ENCODE measurements around the gene IL1RAP. TPM values are rescaled to one million over a fixed set of nuclear protein-coding genes. Genes with fewer than 3 reads are reported as not detected.

Gene IL1RAP
- total and polyA plus RNA-seq, 8 donors, result 0.76 to 54.8 (median 6.3) TPM; not detected in 2

DNA sequence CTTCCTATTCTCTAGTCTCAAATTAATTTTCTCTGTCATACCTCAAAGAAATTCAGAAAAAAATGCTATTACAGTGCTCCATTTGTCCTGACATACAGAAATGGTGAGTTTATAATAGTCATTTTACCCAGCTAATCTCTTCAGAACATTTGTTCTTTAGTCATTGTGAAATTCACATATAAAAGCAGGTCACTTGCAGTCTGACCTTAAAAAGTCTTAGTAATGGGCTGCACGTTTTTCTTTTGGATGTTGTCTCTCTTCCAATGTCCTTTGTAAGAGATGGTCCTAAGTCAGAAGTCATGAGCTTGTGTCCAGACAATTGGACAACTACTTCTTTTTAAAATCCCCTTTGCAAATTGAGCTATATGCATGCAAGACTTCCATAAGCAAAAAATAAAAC, 17.0 kb upstream of the IL1RAP start:
- intact Hi-C loops (cut with DNase I; ENCODE audit: low total_unique reads), result no loop called here
- 12 to 25% (median 19%) methylated on average over 1 of the region's 1 CpG for WGBS, 5 donors
- Histone ChIP-seq H3K27me3 (no peaks in the 10 kb centered on the region), H3K4me1 (no peaks in the 10 kb centered on the region), H3K36me3 (no peaks in the 10 kb centered on the region), H3K9me3 (no peaks in the 10 kb centered on the region), H3K4me3 (no peak overlapping the region), H3K27ac (no peak overlapping the region)
- no peak for TF ChIP-seq POLR2AphosphoS5 (IDR thresholded peaks at IDR 0.05)
- TF ChIP-seq POLR2A (IDR thresholded peaks at IDR 0.05), result no peak
- TF ChIP-seq, protein P1, sequence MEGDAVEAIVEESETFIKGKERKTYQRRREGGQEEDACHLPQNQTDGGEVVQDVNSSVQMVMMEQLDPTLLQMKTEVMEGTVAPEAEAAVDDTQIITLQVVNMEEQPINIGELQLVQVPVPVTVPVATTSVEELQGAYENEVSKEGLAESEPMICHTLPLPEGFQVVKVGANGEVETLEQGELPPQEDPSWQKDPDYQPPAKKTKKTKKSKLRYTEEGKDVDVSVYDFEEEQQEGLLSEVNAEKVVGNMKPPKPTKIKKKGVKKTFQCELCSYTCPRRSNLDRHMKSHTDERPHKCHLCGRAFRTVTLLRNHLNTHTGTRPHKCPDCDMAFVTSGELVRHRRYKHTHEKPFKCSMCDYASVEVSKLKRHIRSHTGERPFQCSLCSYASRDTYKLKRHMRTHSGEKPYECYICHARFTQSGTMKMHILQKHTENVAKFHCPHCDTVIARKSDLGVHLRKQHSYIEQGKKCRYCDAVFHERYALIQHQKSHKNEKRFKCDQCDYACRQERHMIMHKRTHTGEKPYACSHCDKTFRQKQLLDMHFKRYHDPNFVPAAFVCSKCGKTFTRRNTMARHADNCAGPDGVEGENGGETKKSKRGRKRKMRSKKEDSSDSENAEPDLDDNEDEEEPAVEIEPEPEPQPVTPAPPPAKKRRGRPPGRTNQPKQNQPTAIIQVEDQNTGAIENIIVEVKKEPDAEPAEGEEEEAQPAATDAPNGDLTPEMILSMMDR (IDR thresholded peaks at IDR 0.05), result no peak
- no peak for TF ChIP-seq EP300 (IDR thresholded peaks at IDR 0.05)
- DNase-seq, result no peak

DNA sequence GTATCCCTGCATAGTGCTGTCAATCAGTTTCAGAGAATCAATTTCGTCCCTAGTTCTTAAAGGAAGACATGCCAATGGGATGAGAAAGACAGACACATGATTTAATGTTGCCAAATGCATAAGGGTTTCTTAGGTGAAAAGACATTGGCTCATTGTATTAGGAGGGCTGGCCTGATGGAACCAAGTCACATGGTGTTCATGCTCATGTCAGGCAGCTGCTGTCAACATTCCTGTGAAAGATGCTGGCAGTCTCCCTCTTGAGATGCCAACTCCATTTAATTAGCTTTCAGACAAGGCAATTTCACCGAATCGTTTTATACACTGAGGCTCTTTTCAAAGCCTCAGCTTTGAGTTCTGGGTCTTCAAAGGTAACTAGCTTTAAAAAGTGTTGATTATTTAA, 16.1 kb upstream of the IL1RAP start:
- Histone ChIP-seq H3K36me3 (no peaks in the 10 kb centered on the region), H3K27ac (no peak overlapping the region), H3K4me3 (no peak overlapping the region), H3K4me1 (no peaks in the 10 kb centered on the region), H3K27me3 (no peaks in the 10 kb centered on the region), H3K9me3 (no peaks in the 10 kb centered on the region)
- DNase-seq, result no peak
- TF ChIP-seq POLR2A (IDR thresholded peaks at IDR 0.05) (no peak), POLR2AphosphoS5 (IDR thresholded peaks at IDR 0.05) (no peak), EP300 (IDR thresholded peaks at IDR 0.05) (no peak)
- TF ChIP-seq, protein P1 (IDR thresholded peaks at IDR 0.05), result no peak
- intact Hi-C loops (cut with DNase I; ENCODE audit: low total_unique reads), result no loop called here
- WGBS, 5 donors, result 90 to 93% (median 92%) methylated on average over 3 of the region's 3 CpGs

DNA sequence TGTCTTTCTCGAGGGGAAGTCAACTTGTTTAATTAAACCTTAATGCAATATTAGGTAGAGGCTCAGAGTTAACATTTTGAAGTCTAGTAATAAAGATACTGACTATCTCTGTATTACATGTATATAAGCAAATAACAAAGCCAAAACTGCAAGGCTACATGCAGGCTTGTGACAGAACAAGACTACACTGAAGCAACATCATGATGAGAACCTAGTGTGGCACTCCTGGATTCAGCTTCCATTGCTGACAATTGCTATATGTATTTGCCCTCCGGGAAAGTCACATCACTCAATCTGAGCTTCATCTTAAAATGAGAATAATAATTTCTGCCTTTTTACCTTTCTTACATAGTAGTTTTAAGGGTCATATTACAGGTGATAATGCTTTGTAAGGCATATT, 15.6 kb upstream of the IL1RAP start:
- TF ChIP-seq POLR2AphosphoS5 (IDR thresholded peaks at IDR 0.05), result no peak
- no peak for TF ChIP-seq EP300 (IDR thresholded peaks at IDR 0.05)
- DNase-seq, result no peak
- 82 to 89% (median 84%) methylated on average over 2 of the region's 2 CpGs for WGBS, 5 donors
- Histone ChIP-seq H3K36me3 (no peaks in the 10 kb centered on the region), H3K27me3 (no peaks in the 10 kb centered on the region), H3K27ac (no peak overlapping the region), H3K4me3 (no peak overlapping the region), H3K9me3 (no peaks in the 10 kb centered on the region), H3K4me1 (no peaks in the 10 kb centered on the region)
- intact Hi-C loops (cut with DNase I; ENCODE audit: low total_unique reads), result no loop called here

DNA sequence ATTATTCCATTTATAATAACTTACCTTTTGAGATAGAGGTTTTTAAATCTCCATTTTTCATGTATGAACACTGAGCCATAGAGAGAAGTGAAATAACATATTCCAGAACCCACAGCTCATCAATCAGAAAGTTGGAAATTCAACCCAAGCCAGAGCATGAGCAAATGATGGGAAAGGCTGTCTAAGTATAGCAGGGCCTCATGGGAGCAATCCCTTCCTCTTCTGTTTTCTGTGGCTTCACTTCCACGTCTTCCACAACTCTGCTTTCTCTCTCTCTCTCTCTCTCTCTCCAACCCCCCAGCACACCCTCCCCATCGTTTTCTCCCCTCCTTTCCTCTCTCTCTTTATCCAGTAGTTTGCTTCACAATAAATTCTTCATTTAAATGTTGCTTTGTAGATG, 14.8 kb upstream of the IL1RAP start:
- 41 to 59% (median 49%) methylated on average over 2 of the region's 2 CpGs for WGBS, 5 donors
- no peak overlapping the region for H3K27ac ChIP-seq
- no peak for TF ChIP-seq POLR2AphosphoS5 (IDR thresholded peaks at IDR 0.05)
- no peak for TF ChIP-seq POLR2A (IDR thresholded peaks at IDR 0.05)
- TF ChIP-seq, protein P1 (IDR thresholded peaks at IDR 0.05), result no peak
- TF ChIP-seq EP300 (IDR thresholded peaks at IDR 0.05), result no peak

DNA sequence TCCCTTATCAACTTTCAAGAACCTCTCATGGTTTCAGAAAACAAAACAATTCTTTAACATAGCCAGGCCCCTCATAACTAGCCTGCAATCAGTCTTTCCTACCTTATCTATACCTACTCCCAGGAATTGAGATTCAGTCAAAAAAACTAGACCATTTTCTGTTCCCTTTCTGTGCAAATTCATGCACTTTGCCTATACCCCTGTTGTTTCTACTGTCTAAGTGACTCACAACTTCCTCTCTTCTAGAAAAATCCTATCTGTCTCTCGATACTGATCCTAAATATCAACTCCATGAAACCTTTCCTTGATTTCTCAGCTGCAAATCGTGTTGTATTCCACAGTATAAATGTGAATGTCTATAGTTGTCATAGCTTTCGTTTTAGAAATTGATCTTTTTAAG, 10.9 kb upstream of the IL1RAP start:
- 74 to 87% (median 79%) methylated on average over 3 of the region's 3 CpGs for WGBS, 5 donors
- DNase-seq, result no peak
- H3K27me3 ChIP-seq, result no peaks in the 10 kb centered on the region
- peaks cover 0 to 16% (median 4%) of the 10 kb centered on the region in 4 donors for H3K4me1 ChIP-seq
- TF ChIP-seq POLR2A (IDR thresholded peaks at IDR 0.05) (no peak), EP300 (IDR thresholded peaks at IDR 0.05) (no peak), POLR2AphosphoS5 (IDR thresholded peaks at IDR 0.05) (no peak)
- TF ChIP-seq, protein P1 (IDR thresholded peaks at IDR 0.05), result no peak
- no peaks in the 10 kb centered on the region for H3K9me3 ChIP-seq
- no peak overlapping the region for H3K27ac ChIP-seq
- H3K4me3 ChIP-seq, result no peak overlapping the region
- H3K36me3 ChIP-seq, result no peaks in the 10 kb centered on the region
- intact Hi-C loops (cut with DNase I; ENCODE audit: low total_unique reads), result no loop called here

More for the DNA sequence above, 14.8 kb upstream of the IL1RAP start:
- peak in 1 of 2 donors; percentile 20 for DNase-seq
- Histone ChIP-seq H3K9me3 (no peaks in the 10 kb centered on the region), H3K4me1 (no peaks in the 10 kb centered on the region), H3K36me3 (no peaks in the 10 kb centered on the region), H3K4me3 (no peak overlapping the region), H3K27me3 (no peaks in the 10 kb centered on the region)
- intact Hi-C loops (cut with DNase I; ENCODE audit: low total_unique reads), result no loop called here
